Activated T-helper 9 cell treated with anti-CD3 and anti-CD28 coated beads, Interleukin-2, amount 50 U/mL, for 16 hours (primary cell): Measurements from ENCODE around the gene A4GALT.

Source experiments
- DNase-seq: peaks from one replicate; pipeline ENCODE4 v3.0.0-alpha.2; 2020; ENCODE audit warnings: low read depth

The A4GALT gene

GRCh38 chr22:42700901-42701300, 19.8 kb downstream of the A4GALT start:
- no peak for DNase-seq

DNA sequence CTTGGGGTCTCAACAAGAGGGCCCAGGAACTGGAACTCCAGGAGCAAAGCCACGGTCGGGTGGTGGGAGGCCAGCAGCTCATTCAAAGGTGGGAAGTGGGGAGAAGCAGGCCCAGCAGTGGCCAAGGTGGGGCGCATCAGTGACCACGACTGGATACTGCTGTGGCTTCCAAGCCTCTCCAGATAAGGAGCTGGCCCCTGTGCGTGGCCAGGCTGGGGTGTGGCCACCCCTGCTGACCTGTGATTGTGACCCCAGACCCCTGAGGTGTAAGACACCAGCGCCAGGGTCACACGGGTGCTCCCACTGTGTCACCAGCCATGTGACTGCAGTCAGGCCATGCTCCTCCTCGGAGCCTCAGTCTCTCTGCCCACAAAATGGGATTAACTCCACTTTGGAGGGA, 20.3 kb downstream of the A4GALT start:
- DNase-seq, result no peak

GRCh38 chr22:42699976-42700352, 20.7 kb downstream of the A4GALT start:
- DNase-seq, result no peak

GRCh38 chr22:42699281-42699975, 21.2 kb downstream of the A4GALT start:
- DNase-seq, result no peak

GRCh38 chr22:42697542-42698013, 23.1 kb downstream of the A4GALT start:
- no peak for DNase-seq

DNA sequence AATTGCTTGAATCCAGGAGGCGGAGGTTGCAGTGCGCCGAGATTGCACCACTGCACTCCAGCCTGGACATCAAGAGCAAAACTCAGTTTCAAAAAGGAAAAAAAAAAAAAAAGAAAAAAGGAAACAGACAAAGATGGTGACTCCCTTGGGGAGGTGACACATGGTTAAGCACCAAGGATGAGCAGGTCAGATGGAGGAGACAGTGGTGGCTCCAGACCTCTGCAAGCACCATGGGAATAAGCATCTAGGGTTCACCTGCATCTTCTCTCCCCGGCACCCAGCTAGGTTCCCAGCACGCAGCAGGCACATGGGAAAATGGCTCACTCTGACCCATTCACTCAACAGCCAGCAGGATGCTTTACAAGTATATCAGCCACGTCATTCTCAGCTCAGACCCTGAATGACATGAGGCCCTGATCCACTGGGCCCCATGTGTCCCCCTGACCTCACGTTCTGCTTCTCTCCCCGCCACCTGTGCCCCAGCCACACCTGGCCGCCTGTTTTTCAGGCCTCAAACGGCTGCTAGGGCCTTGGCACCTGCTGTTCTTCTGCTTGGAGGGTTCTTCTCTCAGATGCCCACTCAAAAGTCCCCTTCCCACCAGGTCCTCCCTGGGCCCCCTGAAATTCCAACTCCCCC, 24.2 kb downstream of the A4GALT start:
- no peak for DNase-seq

GRCh38 chr22:42695294-42695693, 25.4 kb downstream of the A4GALT start:
- DNase-seq, result no peak

DNA sequence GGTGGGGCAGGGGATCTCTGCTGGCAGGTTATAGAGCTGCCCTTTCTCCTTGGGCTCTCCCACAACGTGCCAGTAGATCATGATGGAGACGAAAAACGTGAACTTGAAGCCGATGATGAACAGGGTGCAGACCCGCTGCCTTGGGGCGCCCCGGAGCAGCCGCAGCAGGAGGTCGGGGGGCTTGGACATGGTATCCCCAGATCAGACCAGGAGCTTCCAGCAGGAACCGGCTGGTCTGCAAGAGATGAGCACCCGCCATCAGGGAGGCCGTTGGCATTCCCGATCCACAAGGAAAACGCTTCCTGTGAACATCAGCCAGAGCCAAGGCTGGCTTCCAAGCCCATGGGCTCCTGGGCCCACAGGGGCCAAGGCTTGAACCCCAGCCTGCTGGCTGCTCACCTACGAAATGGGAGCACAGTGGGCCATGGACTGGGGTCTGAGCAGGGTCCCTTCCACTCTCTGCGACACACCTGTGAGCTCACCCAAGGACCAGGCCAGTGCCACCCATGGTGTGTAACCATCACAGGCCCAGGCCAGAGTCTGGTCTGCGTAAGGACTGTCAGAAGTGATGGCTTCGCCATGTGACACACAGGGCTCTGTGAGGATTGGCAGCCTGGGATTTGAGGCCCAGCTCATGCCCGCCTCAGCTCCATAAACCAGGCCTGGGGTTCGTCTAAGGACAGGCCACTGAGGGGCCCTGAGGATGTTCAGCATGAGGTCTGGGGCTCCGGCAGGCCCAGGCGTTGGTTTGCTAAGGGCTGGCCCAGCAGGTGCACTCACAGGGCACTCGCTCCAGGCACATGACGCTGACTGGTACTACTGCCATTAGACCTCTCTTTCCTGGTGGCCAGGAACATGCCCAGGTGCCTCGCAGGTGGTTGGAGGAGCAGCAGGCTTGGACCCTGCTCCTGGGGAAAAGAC, 26.6 kb downstream of the A4GALT start:
- DNase-seq, result no peak

- DNase-seq, result no peak
Observed at GRCh38 chr22:42693055-42693762, 27.5 kb downstream of the A4GALT start.

DNA sequence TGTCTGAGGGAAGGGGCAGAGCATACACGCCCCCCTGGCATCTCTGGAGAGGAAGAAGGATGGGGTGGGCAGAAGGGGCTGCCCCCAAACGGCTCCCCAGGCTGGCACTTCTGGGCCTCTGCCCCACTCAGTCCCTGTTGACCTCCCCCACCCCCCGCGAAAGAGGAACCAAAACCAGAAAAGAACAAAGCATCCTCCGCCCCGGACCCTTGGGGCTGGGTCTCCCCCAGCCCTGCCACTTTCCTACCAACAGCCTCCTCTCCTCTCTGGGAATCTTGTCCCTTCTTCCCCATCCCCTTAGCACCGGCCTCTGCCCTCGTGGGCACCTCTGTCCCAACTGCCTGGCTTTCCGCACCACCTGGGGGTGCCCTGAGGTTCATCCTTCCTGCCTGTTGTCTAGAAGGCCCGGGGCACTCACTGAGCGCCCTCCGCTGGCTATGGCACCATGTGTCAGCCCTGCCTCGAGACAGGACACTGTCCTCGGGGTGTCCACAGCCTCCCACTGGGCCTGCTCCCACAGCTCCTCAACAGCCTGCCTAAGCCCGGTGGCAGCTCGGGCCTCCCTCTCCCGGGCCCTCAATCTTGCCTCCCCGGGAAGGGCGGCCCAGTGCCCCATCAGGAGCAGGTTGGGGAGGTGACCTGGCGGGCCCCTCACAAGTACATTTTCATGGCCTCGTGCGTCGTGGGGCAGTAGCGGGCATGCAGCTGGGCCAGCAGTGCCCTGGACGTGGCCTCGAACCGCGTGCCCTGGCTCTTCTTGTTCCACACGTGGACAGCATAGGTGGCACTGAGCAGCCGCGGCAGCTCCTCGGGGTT, 28.2 kb downstream of the A4GALT start:
- DNase-seq, result no peak

- DNase-seq, result no peak
Observed at GRCh38 chr22:42691440-42691839, 29.2 kb downstream of the A4GALT start.

DNA sequence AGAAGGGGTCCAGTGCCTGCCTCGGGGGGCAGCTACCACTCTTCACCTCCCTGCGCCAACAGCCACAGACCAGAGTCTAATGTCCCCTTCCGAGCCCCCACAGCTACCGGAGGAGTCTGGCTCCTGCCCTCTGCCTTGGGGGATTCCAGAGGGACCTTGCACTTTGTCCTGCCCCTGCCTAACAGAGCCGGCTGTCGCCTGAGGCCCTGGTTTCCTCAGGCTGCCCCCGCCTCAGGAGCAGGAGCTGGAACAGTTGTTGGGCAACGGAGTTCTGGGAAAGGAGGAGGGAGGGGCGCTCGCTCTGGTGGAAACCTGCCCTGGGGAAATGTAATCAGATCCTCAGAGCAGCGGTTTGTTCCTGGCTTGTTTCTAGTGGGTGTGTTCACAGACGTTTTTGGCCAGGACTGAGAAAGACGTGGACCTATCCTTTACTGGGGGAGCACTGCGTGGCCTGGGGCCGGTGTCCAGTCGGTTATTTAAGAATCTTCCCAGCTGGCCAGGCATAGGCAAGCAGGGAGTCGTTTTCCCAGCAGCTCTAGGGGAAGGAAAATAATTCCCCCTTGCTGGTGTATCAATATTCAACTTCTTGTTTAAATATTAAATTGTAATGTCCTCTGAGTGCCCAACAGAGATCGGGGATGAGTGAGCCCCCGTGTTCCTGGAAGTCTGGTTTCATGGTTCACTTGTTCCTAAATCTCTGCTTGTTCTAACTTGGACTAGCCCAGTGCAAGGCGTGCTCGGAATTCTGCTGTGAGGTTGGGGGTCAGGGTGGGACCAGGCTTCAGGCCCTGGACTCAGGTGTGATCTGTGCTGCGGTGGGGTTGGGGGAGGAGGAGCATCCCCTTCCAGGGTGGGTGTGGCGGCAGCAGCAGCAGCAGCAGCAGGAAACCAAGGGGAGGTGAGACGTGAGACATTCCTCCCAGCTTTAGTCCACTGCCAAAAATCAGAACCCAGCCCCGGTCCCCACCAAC, 32.1 kb downstream of the A4GALT start:
- no peak for DNase-seq

DNA sequence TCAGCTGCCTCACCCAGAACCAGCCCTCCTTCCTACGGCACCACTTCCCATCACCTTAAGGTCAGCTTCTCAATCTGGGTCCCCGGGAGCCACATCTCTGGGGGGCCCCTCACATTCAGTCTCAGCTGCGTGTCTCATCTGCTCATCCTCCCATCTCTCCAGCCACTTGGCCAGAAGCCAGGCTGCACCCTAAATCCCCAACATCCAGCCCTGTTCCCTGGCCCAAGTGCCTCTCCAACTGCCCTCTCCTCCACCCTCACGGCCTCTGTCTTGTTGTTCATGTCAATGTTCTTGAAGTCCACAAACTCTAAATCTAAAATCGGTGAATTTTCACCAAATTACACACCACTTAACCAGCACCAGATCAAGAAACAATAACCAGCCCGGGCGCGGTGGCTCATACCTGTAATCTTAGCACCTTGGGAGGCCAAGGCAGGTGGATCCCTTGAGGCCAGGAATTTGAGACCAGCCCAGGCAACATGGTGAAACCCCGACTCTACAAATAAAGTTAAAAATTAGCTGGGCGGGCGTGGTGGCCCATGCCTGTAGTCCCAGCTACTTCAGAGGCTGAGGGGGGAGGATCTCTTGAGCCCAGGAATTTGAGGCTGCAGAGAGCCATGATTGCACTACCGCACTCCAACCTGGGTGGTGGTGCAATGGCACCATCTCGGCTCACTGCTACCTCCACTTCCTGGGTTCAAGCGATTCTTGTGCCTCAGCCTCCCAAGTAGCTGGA, 33.7 kb downstream of the A4GALT start:
- no peak for DNase-seq

- DNase-seq, result no peak
Observed at GRCh38 chr22:42685941-42686653, 34.6 kb downstream of the A4GALT start.

- DNase-seq, result no peak
Observed at GRCh38 chr22:42684462-42685195, 36.0 kb downstream of the A4GALT start.

DNA sequence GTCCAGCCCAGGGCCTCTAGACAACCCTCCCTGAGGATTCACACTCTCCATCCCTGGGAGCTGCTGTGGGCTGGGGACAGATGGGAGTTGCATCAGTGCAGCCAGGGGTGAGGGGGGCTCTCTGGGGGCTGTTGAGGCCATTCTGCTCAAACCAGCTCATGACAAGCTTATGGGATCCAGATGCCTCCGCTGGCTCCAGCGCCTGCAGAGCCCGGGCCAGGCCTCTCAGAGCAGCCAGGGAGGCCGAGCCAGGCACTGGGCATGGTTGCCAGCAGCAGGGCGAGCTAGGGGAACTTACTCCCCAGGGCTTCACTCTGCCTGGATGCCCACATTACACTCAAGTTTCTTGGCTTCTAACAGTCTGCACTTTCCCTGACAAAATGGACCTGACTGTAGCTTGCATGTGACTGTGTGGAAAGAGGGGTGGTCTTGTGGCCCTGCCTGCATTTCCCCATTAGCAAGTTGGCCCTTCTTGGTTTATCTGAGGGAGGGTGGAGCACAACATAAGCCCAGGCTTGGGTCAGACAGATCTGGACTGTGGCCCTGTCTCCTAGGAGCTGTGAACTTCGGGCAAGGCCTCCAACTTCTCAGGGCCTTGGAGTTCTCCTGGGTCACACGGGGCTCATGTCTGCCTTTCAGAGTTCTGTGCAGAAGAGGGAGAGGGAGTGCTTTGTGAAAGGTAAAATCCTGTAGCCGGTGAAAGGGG, 36.9 kb downstream of the A4GALT start:
- DNase-seq, result no peak

DNA sequence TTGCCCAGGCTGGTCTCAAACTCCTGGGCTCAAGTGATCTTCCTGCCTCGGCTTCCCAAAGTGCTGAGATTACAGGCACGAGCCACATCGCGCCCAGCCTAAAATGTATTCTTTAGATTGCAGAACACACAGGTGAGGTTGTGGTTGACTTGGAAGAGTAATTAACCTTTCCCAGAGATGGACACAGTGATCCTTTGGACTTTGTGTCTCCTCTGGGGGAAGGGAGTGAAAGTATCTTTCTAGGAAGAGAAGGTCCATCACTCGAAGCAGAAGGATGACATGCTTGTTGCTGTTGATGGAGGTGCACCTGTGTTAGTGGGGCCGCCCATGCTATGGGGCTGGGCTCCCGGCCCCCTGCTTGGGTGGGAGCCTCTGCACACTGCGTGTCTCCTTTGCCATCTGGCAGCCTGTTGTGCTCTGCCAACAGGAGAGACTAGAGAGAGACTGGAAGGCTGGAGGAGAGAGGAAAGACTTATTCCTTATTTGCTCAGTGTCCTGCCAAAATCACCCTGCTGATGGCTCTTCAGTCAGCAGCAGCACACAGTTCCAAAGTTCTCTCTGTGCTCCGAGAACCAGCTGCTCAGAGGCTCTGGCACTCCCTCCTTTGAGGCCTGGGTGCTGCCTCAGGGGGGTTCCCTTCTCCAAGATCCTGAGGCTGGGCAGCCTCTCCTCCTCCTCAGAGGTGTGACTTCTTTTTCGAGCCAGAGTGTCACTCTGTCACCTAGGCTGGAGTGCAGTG, 38.4 kb downstream of the A4GALT start:
- no peak for DNase-seq
